ENCODE data around the gene TOP3B. TPM values are rescaled to one million over a fixed set of nuclear protein-coding genes. Genes with fewer than 3 reads are reported as not detected.
"Not testable (repeated sequence)": the region's sequence is repeated elsewhere in the genome, so short reads cannot be mapped to it uniquely, and the experiment has no call there.

The TOP3B gene
- total and polyA plus RNA-seq, 4 donors: 7.4 to 37.2 (median 21.5) TPM

- no peak for DNase-seq
- no peak overlapping the region for H3K27ac ChIP-seq (ENCODE audit: low read depth in 1 of 2, low read length in 2 of 2)
- H3K9me3 ChIP-seq (ENCODE audit: control insufficient read depth, low read length): no peaks in the 10 kb centered on the region
- intact Hi-C loops (cut with DNase I): loop anchor here in 1 of 2 donors (2.0 kb wide), 1 partner anchor 231 kb away; no protein-coding TSS in a partner anchor
- 89 to 91% methylated on average over 13 of the region's 13 CpGs for WGBS, 2 donors
- H3K4me1 ChIP-seq (ENCODE audit: control insufficient read depth in 1 of 2, insufficient read depth in 2 of 2, low read length in 2 of 2): no peaks in the 10 kb centered on the region
- ATAC-seq (ENCODE audit: low FRiP score): no peak
- H3K4me3 ChIP-seq (ENCODE audit: low read length in 2 of 2): no peak overlapping the region
- no peaks in the 10 kb centered on the region for H3K27me3 ChIP-seq (ENCODE audit: control insufficient read depth in 1 of 2, insufficient read depth in 2 of 2, low read length in 1 of 2)
- H3K36me3 ChIP-seq (ENCODE audit: control insufficient read depth in 1 of 2, insufficient read depth in 2 of 2, low read length in 1 of 2): peaks cover 0 to 1% of the 10 kb centered on the region in 2 donors
These were observed 36.9 kb downstream of the TOP3B start for GRCh38 chr22:21945453-21946261.

DNA sequence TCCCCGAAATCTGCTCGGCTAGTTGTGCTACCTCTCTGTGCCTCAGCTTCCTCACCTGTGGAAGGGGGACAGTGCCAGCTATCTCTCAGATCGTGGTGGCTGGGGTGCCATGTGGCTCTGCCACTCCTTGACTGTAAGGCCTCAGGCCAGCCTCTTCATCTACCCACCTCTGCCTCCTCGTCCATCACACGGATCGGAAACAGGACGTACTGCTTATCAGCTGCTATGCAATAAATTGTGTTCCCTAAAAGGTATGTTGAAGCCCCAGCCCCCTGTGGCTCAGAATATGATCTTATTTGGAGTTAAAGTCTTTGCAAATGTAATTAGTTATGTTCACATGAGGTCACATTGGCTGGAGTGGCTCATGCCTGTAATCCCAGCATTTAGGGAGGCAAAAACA lies 37.7 kb downstream of the TOP3B start:
- Histone ChIP-seq H3K9me3 (ENCODE audit: control insufficient read depth, low read length) (no peaks in the 10 kb centered on the region), H3K36me3 (ENCODE audit: control insufficient read depth in 1 of 2, insufficient read depth in 2 of 2, low read length in 1 of 2) (peaks cover 0 to 1% of the 10 kb centered on the region in 2 donors), H3K27me3 (ENCODE audit: control insufficient read depth in 1 of 2, insufficient read depth in 2 of 2, low read length in 1 of 2) (no peaks in the 10 kb centered on the region), H3K4me3 (ENCODE audit: low read length in 2 of 2) (no peak overlapping the region), H3K27ac (ENCODE audit: low read depth in 1 of 2, low read length in 2 of 2) (no peak overlapping the region), H3K4me1 (ENCODE audit: control insufficient read depth in 1 of 2, insufficient read depth in 2 of 2, low read length in 2 of 2) (no peaks in the 10 kb centered on the region)
- no peak for DNase-seq
- no peak for ATAC-seq (ENCODE audit: low FRiP score)
- intact Hi-C loops (cut with DNase I): loop anchor here in 1 of 2 donors (2.0 kb wide), 1 partner anchor 230 kb away; no protein-coding TSS in a partner anchor
- 85 to 87% methylated on average over 7 of the region's 7 CpGs for WGBS, 2 donors

DNA sequence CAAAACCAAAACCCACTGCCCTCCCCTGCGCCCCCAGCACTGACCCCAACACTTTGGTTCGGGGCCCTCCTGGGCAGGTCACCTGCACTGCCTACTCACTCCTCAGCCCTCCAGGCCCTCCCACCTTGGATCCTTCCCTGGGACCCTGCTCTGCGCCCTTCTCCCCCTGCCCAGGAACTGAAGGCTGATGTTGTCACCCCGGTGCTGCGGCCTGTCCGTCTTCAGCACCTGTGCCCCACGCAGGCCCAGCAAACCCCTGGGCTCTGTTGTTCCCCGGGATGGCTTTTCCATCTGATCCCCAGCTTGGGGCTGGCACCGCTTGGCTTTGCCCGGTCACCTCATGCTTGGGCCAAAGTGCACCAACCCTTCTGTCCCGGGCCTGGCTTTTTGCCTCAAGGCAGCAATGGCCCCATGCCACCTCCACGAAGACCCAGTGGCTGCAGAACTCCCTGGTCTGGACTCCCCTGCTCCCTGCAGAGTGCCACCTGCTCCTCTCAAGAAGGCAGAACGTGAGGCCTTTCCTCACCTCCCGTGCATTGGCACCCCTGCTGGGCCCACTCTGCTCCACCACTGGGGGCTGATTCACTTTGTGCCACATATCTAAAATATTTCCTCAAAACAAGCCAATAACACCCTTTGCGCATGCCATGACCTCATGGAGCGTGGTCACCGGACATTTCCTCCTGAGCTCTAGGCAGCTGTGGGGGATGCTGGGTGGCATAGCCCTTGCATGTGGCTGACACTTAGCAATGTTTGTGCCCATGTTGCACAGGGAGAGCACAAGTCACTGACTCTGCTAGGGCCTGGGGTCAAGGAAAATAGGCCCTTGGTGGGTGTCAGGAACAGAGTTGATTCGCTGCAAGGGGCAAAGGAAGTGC lies 38.8 kb downstream of the TOP3B start:
- H3K27ac ChIP-seq (ENCODE audit: low read depth in 1 of 2, low read length in 2 of 2): no peak overlapping the region
- no peaks in the 10 kb centered on the region for H3K4me1 ChIP-seq (ENCODE audit: control insufficient read depth in 1 of 2, insufficient read depth in 2 of 2, low read length in 2 of 2)
- H3K9me3 ChIP-seq (ENCODE audit: control insufficient read depth, low read length): no peaks in the 10 kb centered on the region
- 85 to 87% methylated on average over 18 of the region's 18 CpGs for WGBS, 2 donors
- intact Hi-C loops (cut with DNase I): loop anchor here in 1 of 2 donors (2.0 kb wide), 1 partner anchor 229 kb away; no protein-coding TSS in a partner anchor
- ATAC-seq (ENCODE audit: low FRiP score) (no peak), DNase-seq (no peak)
- peaks cover 0 to 1% of the 10 kb centered on the region in 2 donors for H3K36me3 ChIP-seq (ENCODE audit: control insufficient read depth in 1 of 2, insufficient read depth in 2 of 2, low read length in 1 of 2)
- H3K4me3 ChIP-seq (ENCODE audit: low read length in 2 of 2): no peak overlapping the region
- H3K27me3 ChIP-seq (ENCODE audit: control insufficient read depth in 1 of 2, insufficient read depth in 2 of 2, low read length in 1 of 2): no peaks in the 10 kb centered on the region

DNA sequence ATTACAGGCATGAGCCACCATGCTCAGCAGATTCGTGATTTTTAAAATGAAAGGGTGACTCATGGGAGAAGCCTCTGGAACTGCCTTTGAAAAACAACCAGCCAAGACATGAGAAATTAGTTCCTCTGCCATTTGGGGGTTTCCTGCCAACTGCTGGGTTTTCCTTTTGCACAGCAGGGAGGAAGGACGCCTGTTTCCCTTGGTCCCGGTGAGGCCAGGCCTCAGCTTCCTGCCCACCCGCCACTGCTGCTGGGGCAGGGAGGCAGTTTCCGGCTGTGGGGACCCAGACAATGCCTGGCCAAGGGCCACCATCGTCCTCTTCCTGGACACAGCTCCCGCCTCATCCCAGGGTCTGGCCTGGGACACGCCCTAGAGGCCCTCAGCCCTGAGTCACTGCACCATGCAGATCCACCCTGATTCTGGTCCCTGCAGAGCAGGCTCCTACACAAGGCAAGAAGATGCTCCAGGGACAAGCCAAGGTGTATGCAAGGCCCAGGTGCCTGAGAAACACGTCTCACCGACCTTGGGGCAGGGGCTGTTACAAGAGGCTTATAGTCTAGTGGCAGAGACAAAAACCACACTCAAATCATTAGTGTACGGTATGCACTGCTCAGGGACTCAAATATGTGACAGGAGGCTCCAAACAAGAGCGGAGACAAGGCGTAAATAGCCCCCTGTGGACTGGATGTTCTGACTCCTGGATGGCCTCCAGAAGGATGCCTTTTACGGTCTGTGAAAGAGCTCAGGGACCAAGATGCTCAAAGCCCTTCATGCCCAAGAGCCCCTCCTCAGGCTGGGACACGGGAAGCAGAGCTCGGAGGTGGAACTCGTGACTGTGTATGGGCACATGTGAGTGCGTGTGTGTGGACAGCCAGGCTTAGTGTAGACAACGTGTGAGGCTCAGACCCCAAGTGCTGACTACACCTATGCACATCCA lies 39.9 kb downstream of the TOP3B start:
- Histone ChIP-seq H3K4me1 (ENCODE audit: control insufficient read depth in 1 of 2, insufficient read depth in 2 of 2, low read length in 2 of 2) (no peaks in the 10 kb centered on the region), H3K27me3 (ENCODE audit: control insufficient read depth in 1 of 2, insufficient read depth in 2 of 2, low read length in 1 of 2) (no peaks in the 10 kb centered on the region), H3K4me3 (ENCODE audit: low read length in 2 of 2) (no peak overlapping the region), H3K9me3 (ENCODE audit: control insufficient read depth, low read length) (no peaks in the 10 kb centered on the region), H3K36me3 (ENCODE audit: control insufficient read depth in 1 of 2, insufficient read depth in 2 of 2, low read length in 1 of 2) (peaks cover 0 to 1% of the 10 kb centered on the region in 2 donors), H3K27ac (ENCODE audit: low read depth in 1 of 2, low read length in 2 of 2) (peak overlapping the region in 1 of 2 donors; percentile 75)
- intact Hi-C loops (cut with DNase I): no loop called here
- 49% methylated on average over 19 of the region's 19 CpGs for WGBS, 2 donors
- ATAC-seq (ENCODE audit: low FRiP score): peak; percentile 59
- peak; percentile 89 to 91 for DNase-seq

DNA sequence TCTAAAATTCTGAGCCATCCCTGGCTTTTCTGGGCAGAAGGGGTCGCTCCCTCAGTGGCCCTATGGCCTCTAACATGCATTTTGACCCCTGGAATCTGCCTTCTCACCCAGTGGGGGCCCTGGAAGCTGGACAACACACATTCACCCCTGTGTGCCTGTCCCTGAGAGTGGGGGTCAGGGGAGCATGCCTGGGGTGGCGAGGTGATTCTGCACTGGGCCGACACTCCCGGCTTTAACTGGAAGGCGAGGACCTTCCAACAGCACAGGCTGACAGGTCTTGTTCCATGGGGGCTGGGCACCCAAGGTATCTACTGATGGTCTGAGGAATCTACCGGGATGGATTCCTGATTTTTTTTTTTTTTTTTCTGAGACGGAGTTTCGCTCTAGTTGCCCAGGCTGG lies 40.7 kb downstream of the TOP3B start:
- Histone ChIP-seq H3K27ac (ENCODE audit: low read depth in 1 of 2, low read length in 2 of 2) (no peak overlapping the region), H3K27me3 (ENCODE audit: control insufficient read depth in 1 of 2, insufficient read depth in 2 of 2, low read length in 1 of 2) (no peaks in the 10 kb centered on the region), H3K36me3 (ENCODE audit: control insufficient read depth in 1 of 2, insufficient read depth in 2 of 2, low read length in 1 of 2) (peaks cover 0 to 1% of the 10 kb centered on the region in 2 donors), H3K4me1 (ENCODE audit: control insufficient read depth in 1 of 2, insufficient read depth in 2 of 2, low read length in 2 of 2) (no peaks in the 10 kb centered on the region), H3K4me3 (ENCODE audit: low read length in 2 of 2) (no peak overlapping the region), H3K9me3 (ENCODE audit: control insufficient read depth, low read length) (no peaks in the 10 kb centered on the region)
- WGBS, 2 donors: 87 to 90% methylated on average over 8 of the region's 8 CpGs
- intact Hi-C loops (cut with DNase I): no loop called here
- ATAC-seq (ENCODE audit: low FRiP score): no peak
- DNase-seq: no peak

DNA sequence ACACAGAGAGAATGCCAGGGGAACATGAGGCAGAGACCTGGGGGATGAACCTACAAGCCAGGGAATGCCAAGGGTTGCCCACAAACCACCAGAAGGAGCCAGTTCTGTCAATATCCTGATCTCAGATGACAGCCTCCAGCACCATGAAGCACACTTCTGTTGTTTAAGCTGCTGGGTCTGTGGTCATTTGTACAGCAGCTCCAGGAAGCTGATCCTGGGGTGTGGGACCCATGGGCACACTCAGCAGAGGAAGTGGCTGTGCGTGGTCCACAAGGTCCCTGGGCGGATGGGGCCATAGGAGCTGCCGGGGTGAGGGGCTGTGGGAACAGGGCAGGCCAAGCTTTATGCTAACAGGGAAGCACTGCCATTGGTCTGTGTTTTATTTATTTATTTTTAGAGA lies 42.1 kb downstream of the TOP3B start:
- H3K4me1 ChIP-seq (ENCODE audit: control insufficient read depth in 1 of 2, insufficient read depth in 2 of 2, low read length in 2 of 2): no peaks in the 10 kb centered on the region
- DNase-seq: peak in 1 of 2 donors; percentile 72
- no peak overlapping the region for H3K27ac ChIP-seq (ENCODE audit: low read depth in 1 of 2, low read length in 2 of 2)
- intact Hi-C loops (cut with DNase I): no loop called here
- H3K27me3 ChIP-seq (ENCODE audit: control insufficient read depth in 1 of 2, insufficient read depth in 2 of 2, low read length in 1 of 2): no peaks in the 10 kb centered on the region
- no peak overlapping the region for H3K4me3 ChIP-seq (ENCODE audit: low read length in 2 of 2)
- H3K36me3 ChIP-seq (ENCODE audit: control insufficient read depth in 1 of 2, insufficient read depth in 2 of 2, low read length in 1 of 2): peaks cover 0 to 1% of the 10 kb centered on the region in 2 donors
- no peak for ATAC-seq (ENCODE audit: low FRiP score)
- H3K9me3 ChIP-seq (ENCODE audit: control insufficient read depth, low read length): no peaks in the 10 kb centered on the region
- WGBS, 2 donors: 86 to 92% methylated on average over 3 of the region's 3 CpGs

DNA sequence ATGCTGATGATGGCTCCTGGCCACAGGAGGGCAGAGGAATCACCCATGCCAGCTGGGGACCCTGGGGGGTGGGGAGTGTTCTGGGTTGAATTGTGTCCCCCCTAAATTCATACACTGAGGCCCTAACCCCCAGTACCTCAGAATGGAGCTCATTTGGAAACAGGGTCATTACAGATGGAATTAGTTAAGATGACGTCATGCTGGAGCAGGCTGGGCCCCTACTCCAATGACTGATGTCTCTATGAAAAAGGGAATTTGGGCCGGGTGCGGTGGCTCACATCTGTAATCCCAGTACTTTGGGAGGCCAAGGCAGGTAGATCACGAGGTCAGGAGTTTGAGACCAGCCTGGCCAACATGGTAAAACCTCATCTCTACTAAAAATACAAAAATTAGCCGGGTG lies 42.7 kb downstream of the TOP3B start:
- WGBS, 2 donors: 83 to 85% methylated on average over 5 of the region's 5 CpGs
- not testable (repeated sequence) for H3K27ac ChIP-seq (ENCODE audit: low read depth in 1 of 2, low read length in 2 of 2); H3K27me3 ChIP-seq (ENCODE audit: control insufficient read depth in 1 of 2, insufficient read depth in 2 of 2, low read length in 1 of 2); H3K4me1 ChIP-seq (ENCODE audit: control insufficient read depth in 1 of 2, insufficient read depth in 2 of 2, low read length in 2 of 2); H3K4me3 ChIP-seq (ENCODE audit: low read length in 2 of 2); DNase-seq; H3K9me3 ChIP-seq (ENCODE audit: control insufficient read depth, low read length); ATAC-seq (ENCODE audit: low FRiP score); H3K36me3 ChIP-seq (ENCODE audit: control insufficient read depth in 1 of 2, insufficient read depth in 2 of 2, low read length in 1 of 2)
- intact Hi-C loops (cut with DNase I): loop anchor here (2.0 to 10.0 kb wide), 6 partner anchors 73 to 273 kb away; partner anchors contain the start of genes MAPK1 (in 2 of the 2) and PPIL2 (in 1 of the 2)

GRCh38 chr22:21939461-21939913 lies 43.1 kb downstream of the TOP3B start:
- H3K4me1 ChIP-seq (ENCODE audit: control insufficient read depth in 1 of 2, insufficient read depth in 2 of 2, low read length in 2 of 2): no peaks in the 10 kb centered on the region
- ATAC-seq (ENCODE audit: low FRiP score) (no peak), DNase-seq (no peak)
- no peak overlapping the region for H3K27ac ChIP-seq (ENCODE audit: low read depth in 1 of 2, low read length in 2 of 2)
- H3K4me3 ChIP-seq (ENCODE audit: low read length in 2 of 2): no peak overlapping the region
- intact Hi-C loops (cut with DNase I): loop anchor here (2.0 to 10.0 kb wide), 6 partner anchors 73 to 272 kb away; partner anchors contain the start of genes MAPK1 (in 2 of the 2) and PPIL2 (in 1 of the 2)
- H3K27me3 ChIP-seq (ENCODE audit: control insufficient read depth in 1 of 2, insufficient read depth in 2 of 2, low read length in 1 of 2): no peaks in the 10 kb centered on the region
- H3K9me3 ChIP-seq (ENCODE audit: control insufficient read depth, low read length): no peaks in the 10 kb centered on the region
- WGBS, 2 donors: 75 to 80% methylated on average over 10 of the region's 10 CpGs
- H3K36me3 ChIP-seq (ENCODE audit: control insufficient read depth in 1 of 2, insufficient read depth in 2 of 2, low read length in 1 of 2): no peaks in the 10 kb centered on the region

All from aorta (tissue), 5 donors.